GM21447 (cell line): ENCODE results near the gene CA9.
A peak's percentile ranks its signal among the peaks of the same experiment; 100 is the strongest.

Source experiments
- ATAC-seq: cut with Tn5 transposase; IDR thresholded peaks from one replicate; pipeline ENCODE4 v1.9.1; 2021; ENCODE audit not compliant: unreplicated experiment

The CA9 gene

DNA sequence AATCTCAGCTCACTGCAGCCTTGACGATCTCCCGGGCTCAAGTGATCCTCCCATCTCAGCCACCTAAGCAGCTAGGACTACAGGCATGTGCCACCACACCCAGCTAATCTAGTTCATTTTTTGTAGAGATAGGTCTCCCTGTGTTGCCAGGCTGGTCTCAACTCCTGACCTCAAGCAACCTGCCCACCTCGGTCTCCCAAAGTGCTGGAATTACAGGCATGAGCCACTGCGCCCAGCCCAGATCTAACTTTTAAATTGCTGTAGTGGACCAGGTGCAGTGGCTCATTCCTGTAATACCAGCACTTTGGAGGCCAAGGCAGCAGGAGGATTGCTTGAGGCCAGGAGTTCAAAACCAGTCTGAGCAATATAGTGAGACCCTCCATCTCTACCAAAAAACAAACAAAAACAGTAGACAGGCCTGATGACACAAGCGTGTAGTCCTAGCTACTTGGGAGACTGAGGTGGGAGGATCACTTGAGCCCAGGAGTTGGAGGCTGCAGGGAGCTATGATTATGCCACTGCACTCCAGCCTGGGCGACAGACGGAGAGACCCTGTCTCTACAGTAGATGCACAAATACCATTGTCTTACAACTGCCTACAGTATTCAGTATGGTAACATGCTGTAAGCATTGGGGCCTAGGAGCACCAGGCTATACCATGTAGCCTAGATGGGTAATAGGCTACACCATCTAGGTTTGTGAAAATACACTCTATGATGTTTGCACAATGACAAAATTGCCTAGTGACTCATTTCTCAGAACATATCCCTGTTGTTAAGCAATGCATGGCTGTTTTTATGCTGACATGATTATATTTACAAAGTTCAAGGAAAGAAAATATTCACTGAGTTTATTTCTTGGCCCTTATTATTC, 21.5 kb upstream of the CA9 start:
- no peak for ATAC-seq

DNA sequence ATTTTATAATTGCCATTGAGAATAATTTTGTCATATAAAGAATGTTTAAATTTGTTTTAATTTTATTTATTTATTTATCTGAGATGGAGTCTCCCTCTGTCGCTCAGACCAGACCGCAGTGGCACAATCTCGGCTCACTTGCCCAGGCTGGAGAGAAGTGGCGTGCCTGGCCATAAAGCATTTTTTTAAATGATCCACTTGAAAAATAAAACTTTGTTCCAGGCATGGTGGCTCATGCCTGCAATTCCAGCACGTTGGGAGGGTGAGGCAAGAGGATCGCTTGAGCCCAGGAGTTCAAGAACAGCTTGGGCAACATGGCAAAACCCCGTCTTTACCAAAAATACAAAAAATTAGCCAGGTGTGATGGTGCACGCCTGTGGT, 20.9 kb upstream of the CA9 start:
- no peak for ATAC-seq

DNA sequence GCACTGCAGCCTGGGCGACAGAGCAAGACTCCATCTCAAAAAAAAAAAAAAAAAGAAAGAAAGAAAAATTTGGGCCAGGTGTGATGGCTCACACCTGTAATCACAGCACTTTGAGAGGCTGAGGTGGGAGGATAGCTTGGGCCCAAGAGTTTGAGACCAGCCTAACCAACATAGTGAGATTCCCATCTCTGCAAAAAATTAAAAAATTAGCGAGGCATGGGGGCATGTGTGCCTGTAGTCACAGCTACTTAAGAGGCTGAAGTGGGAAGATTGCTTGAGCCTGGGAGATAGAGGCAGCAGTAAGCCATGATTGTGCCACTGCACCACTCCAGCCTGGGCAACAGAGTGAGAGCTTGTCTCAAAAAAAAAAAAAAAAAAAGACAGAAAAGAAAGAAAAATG, 20.1 kb upstream of the CA9 start:
- no peak for ATAC-seq

DNA sequence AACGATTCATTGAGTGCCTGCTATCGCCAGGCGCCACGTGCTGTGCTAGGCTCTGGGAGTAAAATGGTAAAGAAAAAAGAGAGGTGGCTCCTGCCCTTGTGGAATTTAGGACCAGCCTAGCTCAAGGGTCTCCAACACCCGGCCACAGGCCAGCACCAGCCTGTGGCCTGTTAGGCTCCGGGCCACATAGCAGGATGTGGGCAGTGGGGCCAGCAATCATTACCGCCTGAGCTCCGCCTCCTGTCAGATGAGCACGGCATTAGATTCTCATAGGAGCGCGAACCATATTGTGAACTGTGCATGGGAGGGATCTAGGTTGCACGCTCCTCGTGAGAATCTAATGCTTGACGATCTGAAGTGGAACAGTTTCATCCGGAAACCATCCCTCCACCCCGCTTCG, 17.4 kb upstream of the CA9 start:
- no peak for ATAC-seq

DNA sequence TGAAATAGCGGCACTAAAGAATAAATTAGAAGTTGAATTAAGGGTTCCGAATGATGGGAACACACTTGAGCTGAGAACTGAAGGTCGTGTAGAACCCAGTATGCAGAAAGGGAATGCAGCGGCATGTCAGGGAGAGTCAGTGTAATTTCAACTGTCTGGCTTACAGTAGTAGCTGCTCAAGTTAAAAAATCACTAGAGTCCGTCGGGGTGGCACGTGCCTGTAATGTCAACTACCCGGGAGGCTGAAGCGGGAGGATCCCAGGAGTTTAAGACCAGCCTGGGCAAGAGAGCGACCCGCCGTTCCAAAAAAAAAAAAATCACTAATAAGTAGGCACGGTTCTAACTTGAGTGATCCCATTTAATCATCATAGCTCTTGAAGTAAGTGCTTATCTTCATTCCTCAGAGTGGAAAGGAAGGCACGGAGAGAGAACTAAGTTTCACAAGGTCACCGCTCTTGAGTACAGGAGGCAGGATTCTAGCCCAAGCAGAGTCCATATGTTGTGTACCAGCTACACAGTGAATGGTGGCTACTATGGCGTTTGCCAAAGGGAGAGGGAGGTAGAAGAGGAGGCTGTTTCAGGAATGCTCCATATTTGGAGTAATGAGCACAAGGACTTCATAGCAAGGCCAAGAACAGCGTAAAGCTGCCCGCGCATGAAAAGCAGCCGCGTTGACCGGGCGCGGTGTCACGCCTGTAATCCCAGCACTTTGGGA, 16.7 kb upstream of the CA9 start:
- ATAC-seq: no peak

DNA sequence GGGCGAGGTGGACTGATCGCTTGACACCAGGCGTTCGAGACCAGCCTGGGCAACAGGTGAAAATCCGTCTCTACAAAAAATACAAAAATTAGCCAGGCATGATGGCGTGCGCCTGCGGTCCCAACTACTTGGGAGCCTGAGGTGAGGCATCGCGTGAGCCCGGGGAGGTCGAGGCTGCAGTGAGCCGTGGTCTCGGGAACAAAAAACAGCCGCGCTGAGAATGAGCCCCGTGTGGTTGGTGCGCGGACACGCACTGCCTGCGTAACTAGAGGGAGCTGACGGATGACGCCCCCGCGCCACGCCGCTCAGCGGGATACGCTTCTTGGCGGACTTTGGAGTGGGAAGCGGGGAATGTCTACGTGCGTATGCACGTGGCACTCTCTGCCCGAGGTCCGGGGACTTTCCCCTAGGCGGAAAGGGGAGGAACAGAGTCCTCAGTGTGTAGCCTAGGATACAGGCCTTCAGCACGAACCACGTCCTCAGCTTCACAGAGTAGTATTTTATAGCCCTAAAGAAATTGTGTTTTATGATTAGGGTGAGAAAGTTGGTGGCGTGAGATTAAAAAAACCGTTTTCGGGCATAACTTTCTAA, 16.1 kb upstream of the CA9 start, which contains the start of gene RMRP:
Gene RMRP, minus strand, starts transcription at position 474 of the 591 bp plus-strand sequence.
- peak; percentile 88 for ATAC-seq

DNA sequence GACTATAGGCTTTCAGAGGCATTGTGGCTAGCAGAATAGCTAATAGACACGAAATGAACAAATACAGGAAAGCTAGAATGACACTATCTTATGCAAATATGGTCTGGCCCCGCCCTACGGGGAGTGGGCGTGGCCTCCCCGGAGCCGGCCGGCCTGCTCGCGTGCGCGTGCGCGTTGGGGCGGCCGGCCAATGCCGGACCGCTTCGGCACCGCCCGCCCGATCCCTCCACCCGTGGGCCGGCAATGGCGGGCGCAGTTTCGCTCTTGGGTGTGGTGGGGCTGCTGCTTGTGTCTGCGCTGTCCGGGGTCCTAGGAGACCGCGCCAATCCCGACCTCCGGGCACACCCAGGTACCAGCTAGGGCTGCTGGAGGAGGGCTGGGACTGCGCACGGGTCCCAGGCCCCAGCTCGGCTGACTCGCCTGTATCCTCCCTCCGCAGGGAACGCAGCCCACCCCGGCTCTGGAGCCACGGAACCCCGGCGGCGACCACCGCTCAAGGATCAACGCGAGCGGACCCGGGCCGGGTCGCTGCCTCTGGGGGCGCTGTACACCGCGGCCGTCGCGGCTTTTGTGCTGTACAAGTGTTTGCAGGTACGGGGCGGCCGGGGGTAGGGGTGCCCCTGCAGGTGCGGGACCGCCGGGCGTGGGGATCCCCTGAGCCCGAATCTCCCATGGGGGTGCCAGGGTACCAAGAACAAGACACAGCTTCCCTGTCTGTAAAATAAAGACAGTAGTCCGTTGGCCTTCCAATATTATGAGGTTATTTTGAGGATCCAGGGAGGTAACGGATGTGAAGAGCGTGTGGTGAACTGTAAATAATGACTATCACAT, 15.4 kb upstream of the CA9 start, which contains the start of gene CCDC107:
Gene CCDC107, plus strand, starts transcription at position 156 of the 831 bp plus-strand sequence. Its CDS starts 88 bp downstream, at position 244.
- ATAC-seq: peak; percentile 50

DNA sequence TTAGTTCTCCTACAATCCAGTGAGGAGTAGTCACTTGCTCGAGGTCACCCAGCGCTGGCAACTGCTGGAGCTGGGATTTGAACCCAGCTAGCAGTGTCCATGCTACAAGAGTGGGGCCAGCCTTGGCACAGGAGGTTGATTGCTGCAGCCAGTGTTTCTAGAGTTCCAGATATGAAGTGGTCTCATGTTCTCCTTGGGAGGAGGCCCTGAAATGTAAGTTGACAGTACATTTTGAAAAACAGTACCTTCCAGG, 14.8 kb upstream of the CA9 start:
- ATAC-seq: no peak

DNA sequence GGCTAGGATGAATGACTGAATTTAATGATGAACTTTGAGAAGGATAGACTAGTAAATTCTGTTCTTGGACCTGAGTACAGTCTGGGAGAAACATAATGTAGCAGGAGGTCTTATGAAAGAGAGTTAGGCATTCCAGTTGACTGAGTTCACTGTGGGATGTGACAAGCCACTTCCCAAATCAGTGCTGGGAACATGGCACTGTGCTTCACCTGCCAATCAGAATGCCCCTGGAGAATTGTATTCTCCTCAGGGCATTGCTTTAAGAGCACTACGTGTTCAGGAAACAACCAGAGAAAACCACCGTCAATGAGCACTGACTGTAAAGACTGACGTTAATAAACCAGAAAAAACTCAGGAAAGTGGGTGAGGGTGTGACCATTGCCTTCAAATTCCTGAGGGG, 14.4 kb upstream of the CA9 start:
- ATAC-seq: no peak

DNA sequence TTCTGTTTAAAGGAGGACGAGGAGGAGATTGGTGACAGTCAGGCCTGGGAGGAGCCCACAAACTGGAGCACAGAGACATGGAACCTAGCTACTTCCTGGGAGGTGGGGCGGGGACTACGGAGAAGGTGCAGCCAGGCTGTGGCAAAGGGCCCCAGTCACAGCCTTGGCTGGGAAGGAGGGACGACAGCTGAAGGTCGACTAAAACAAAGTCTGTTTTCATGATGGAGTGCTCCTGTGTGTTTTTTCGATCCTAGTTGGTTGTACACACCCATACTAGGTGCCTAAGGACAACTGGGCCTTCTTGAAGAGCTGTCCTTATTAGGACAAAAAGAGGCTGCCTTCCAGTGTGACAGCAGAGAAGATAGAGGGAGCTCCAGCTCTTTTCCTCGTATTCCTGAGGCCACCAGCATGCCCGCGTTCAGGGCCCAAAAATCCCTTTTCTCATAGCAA, 12.7 kb upstream of the CA9 start:
- no peak for ATAC-seq

DNA sequence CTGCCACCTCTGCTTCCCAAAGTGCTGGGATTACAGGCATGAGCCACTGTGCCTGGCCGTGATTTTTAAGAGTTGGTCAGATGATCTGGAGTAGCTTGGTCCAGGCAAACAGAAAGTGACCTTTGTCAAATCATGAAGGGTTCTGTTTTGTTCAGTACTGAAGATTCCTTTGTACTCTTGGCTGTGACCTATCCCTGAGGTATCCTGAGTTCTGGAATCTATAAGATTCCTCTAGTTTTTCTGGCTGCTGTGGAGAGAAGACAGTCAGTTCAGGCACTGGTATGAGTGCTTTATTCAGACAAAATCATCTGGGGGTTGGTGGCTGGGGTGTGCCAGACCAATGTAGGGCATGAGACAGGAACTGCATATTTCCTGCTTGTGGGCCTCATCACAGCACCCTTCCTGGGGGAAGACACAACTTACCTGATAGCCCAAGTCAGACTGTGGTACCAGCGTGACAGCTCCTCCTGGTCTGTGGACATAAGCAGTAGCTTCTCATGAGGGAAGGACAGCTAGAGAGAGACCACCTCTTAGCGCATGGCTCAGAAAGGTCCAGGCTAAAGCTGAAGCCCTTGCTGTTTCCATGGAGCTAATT, 11.9 kb upstream of the CA9 start:
- no peak for ATAC-seq

DNA sequence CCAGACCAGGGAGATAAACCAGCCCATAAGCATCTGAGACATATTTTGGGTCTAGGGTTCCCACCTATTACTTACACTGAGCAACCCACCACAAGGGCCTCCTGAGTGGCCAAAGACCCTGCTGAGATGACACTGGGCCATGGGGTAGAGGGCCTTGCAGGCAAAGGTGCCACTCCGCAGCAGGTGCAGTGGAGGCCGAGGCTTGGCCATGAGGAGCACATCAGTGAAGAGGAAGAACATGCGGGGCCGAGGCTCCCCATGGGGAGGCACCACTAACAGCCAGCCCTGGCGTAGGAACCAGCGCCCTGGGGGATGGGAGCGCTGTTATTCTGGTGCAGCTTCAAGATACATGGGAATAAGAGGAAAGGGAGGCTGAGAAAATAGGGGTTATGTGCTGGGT, 11.3 kb upstream of the CA9 start:
- no peak for ATAC-seq

DNA sequence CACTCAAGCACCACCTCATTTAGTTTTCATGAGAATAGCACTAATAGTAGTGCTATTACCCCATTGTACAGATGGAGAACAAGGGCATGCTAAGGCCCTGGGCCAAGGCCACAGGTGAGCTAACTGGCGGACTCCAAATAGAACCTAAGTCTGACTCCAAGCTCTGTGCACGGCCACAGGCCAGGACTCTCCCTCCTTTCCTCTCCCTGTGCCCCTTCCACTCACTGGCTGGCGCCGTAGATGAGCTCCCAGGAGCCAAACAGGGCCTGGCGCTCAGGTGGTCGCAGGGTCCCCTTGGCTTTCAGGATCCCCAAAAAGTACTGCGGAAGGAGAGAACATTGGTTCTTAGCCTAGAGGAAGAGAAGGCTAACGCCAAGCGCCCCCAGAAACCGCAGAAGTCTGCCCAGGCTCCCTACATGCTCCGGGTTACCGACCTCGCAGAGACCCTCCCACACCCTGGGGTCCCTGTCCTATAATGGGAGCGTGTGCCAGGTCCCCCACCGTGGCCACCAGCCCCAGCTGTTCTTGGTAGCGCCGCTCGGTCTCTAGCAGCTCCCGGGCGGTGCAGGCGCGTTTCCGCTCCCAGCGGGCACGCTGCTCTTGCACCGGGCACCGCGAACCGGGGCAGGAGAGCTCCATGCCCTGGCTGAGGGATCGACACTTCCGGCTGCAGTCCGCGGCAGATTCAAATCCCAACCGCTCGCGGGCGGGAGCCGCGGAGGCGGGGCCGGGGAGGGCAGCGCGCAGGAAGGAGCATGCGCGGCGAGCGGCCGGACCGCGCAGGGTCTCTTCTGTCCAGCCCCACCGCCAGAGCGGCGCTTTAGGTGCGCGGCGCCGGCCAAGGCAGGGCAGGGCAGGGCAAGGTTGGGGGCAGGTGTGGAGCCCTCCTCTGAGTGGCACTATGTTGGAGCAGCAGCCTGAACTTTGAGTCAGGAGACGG, 8.9 kb upstream of the CA9 start, which contains the start of gene ARHGEF39:
Gene ARHGEF39, minus strand, starts transcription at position 665 of the 940 bp plus-strand sequence. Its CDS starts 26 bp downstream, at position 639.
- ATAC-seq: peak; percentile 58

DNA sequence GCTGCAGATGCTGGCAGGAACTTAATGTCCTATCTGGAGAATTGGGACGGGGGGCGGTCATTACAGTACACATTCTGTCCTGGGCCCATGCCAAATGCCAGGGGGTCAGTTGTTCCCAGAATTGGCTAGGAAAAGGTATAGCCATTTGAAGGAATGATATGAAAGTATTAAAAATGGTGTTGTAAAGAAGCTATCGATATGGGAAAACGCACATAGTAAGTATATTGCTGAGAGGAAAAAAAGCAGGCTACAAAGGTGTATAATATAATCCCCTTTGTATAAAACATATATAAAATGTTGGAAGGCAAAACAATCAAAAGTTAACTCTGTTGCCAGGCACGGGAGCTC, 8.3 kb upstream of the CA9 start:
- no peak for ATAC-seq

DNA sequence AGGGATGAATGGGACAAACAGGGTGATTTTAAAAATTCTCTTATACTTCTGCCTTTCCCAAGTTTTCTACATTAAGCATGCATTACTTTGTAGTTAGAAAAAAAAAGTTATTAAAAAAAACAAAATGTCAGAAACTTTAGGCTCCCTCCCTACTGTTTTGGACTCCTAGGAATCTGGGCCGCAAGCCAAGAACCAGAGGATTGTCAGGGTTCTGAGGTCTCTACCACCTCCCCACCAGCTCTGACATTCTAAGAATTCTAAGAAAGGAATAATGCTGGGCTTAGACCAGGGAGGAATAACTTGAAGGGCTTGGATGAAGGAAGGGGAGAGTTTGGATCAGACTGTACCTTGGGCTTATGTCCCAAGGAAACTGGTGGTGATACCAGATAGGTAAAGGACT, 7.7 kb upstream of the CA9 start:
- no peak for ATAC-seq

DNA sequence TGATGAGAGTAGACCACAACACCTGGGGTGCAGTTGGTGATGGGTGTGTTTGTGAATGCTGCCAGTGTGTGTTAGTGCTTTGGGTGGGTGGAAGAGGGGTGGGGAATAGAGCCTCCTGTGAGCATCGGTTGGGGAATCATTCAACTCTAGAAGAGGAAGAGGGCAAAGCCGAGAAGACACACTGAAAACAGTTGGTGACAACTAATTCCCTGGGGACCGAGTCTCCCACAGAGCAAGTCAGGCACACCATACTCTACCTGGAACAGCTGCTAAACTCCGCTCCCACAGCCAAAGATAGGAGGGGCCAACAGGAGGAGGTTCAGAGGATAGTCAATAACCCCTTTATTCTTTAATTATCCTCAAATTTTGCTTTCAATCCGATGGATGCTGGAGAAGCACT, 7.2 kb upstream of the CA9 start:
- ATAC-seq: no peak

DNA sequence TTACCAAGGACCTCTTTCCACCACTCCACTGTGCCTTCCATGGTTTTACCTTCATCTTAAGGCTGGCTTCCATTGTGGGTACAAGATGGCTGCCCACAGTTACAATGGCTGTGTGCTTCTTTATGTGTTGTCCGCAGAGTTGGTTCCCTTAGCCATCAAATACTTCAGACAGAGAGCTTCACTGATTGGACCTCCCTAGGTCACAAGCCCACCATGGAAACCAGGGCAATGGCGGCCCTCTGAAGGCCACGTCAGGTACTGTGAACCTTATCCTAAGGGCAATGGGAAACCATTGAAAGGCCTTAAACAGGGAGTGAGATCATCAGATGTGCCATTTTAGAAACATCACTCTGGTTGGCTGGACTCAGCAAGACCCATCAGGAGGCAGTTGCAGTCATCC, 5.8 kb upstream of the CA9 start:
- no peak for ATAC-seq

DNA sequence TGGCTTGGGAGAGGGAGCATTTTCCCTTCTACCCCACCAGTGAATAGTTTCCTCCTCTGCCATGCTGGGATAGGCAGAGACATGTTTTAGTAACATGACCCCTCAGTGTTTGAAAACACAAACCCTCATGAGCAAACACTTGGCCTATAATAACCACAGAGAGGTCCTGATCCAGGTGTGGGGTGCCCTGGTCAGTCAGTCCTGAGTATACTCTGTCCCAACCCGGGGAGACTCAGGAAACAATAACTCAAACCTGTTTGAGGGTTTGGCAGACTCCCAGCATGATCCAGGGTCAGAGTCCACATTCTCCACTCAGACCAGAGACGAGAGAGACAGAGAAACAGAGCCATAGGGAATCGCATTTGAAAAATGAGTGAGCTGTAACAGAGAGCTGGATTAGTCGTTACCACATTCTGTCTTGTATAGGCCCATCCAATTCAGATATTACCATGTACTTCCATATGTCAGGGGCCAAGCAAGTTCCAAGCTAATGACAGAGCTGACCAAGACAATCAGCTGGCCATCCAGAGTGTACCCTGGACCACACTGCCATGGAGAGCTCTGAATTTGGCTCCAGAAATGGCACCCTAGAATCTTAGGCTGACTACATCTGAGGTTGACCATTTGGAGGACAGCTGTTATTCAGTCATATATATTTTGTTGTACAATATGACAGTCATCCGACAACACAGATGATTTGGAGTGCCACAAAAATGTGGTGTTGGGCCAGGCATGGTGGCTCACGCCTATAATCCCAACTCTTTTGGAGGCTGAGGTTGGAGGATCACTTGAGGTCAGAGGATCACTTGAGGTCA, 4.2 kb upstream of the CA9 start:
- ATAC-seq: no peak

DNA sequence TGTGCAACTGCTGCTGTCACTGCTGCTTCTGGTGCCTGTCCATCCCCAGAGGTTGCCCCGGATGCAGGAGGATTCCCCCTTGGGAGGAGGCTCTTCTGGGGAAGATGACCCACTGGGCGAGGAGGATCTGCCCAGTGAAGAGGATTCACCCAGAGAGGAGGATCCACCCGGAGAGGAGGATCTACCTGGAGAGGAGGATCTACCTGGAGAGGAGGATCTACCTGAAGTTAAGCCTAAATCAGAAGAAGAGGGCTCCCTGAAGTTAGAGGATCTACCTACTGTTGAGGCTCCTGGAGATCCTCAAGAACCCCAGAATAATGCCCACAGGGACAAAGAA, 265 bp downstream of the CA9 start:
- ATAC-seq: no peak
